AG08396 (cell line): ENCODE results near the gene ARHGEF28.

ENCODE experiments used
- DNase-seq: peaks from one replicate; pipeline ENCODE4 v3.0.0; 2012; ENCODE audit warnings: low spot score, mixed read lengths

The ARHGEF28 gene

GRCh38 chr5:73692166-73692640 lies 66.2 kb downstream of the ARHGEF28 start:
- peak; percentile 60 for DNase-seq

- no peak for DNase-seq
Measured at GRCh38 chr5:73692981-73693380, 67.0 kb downstream of the ARHGEF28 start.

GRCh38 chr5:73693573-73694061 lies 67.6 kb downstream of the ARHGEF28 start:
- DNase-seq = peak; percentile 25

GRCh38 chr5:73694089-73694488 lies 68.1 kb downstream of the ARHGEF28 start:
- no peak for DNase-seq

GRCh38 chr5:73698011-73698410 lies 72.0 kb downstream of the ARHGEF28 start:
- no peak for DNase-seq

GRCh38 chr5:73701566-73701965 lies 75.6 kb downstream of the ARHGEF28 start:
- DNase-seq = no peak

- no peak for DNase-seq
Measured at GRCh38 chr5:73702534-73702933, 76.5 kb downstream of the ARHGEF28 start.

GRCh38 chr5:73702951-73703350 lies 77.0 kb downstream of the ARHGEF28 start:
- DNase-seq = no peak

GRCh38 chr5:73705364-73705763 lies 79.4 kb downstream of the ARHGEF28 start:
- DNase-seq = no peak

GRCh38 chr5:73706963-73707362 lies 81.0 kb downstream of the ARHGEF28 start:
- DNase-seq = no peak

- no peak for DNase-seq
Measured at GRCh38 chr5:73709536-73710129, 83.6 kb downstream of the ARHGEF28 start.

- DNase-seq = no peak
Measured at GRCh38 chr5:73716284-73716808, 90.3 kb downstream of the ARHGEF28 start.

GRCh38 chr5:73718762-73719161 lies 92.8 kb downstream of the ARHGEF28 start:
- no peak for DNase-seq

GRCh38 chr5:73719632-73720031 lies 93.6 kb downstream of the ARHGEF28 start:
- no peak for DNase-seq

- DNase-seq = peak; percentile 32
Measured at GRCh38 chr5:73722231-73722630, 96.2 kb downstream of the ARHGEF28 start.

- DNase-seq = no peak
Measured at GRCh38 chr5:73726071-73726470, 100.1 kb downstream of the ARHGEF28 start.

GRCh38 chr5:73726606-73727231 lies 100.7 kb downstream of the ARHGEF28 start:
- no peak for DNase-seq

GRCh38 chr5:73727470-73727869 lies 101.5 kb downstream of the ARHGEF28 start:
- no peak for DNase-seq

- DNase-seq = no peak
Measured at GRCh38 chr5:73728493-73729273, 102.7 kb downstream of the ARHGEF28 start.

- no peak for DNase-seq
Measured at GRCh38 chr5:73729329-73729728, 103.3 kb downstream of the ARHGEF28 start.

GRCh38 chr5:73732045-73732444 lies 106.0 kb downstream of the ARHGEF28 start:
- no peak for DNase-seq

GRCh38 chr5:73733219-73733618 lies 107.2 kb downstream of the ARHGEF28 start:
- DNase-seq = no peak
